Activated CD4-positive, alpha-beta T cell treated with anti-CD3 and anti-CD28 coated beads, Interleukin-10, Interleukin-2, amounts not matched to agents 100 ng/mL and 50 ng/mL, durations not matched to agents 16 hours and 8 hours (primary cell): ENCODE results near the gene TNFRSF17.
"Not testable (repeated sequence)": the region's sequence is repeated elsewhere in the genome, so short reads cannot be mapped to it uniquely, and the experiment has no call there.

ENCODE experiments used
- DNase-seq: peaks from one replicate; pipeline ENCODE4 v3.0.0-alpha.2; 2020

TNFRSF17 gene

GRCh38 chr16:11964761-11965551 lies at the start of gene TNFRSF17:
Gene TNFRSF17 (plus strand): TSS chr16:11965210. CDS start chr16:11965325, 115 bp downstream.
- DNase-seq, result no peak

- DNase-seq, result peak; percentile 99
Observed at GRCh38 chr16:11915644-11916523, 49.1 kb upstream of the TNFRSF17 start, which contains the start of gene GSPT1. Gene GSPT1 (minus strand): TSS chr16:11915956. CDS start chr16:11915720, 236 bp downstream.

- no peak for DNase-seq
Observed at GRCh38 chr16:11916524-11917285, 48.3 kb upstream of the TNFRSF17 start.

GRCh38 chr16:11924046-11924445 lies 41.0 kb upstream of the TNFRSF17 start:
- DNase-seq, result not testable (repeated sequence)

- DNase-seq, result not testable (repeated sequence)
Observed at GRCh38 chr16:11927350-11927749, 37.7 kb upstream of the TNFRSF17 start.

- DNase-seq, result not testable (repeated sequence)
Observed at GRCh38 chr16:11941945-11942344, 23.1 kb upstream of the TNFRSF17 start, which contains the start of gene NPIPB2. Gene NPIPB2 (minus strand): TSS chr16:11942045. CDS start chr16:11942045, 0 bp downstream.

- DNase-seq, result no peak
Observed at GRCh38 chr16:11946433-11946832, 18.6 kb upstream of the TNFRSF17 start.

GRCh38 chr16:11948819-11949218 lies 16.2 kb upstream of the TNFRSF17 start:
- DNase-seq, result no peak

GRCh38 chr16:11949527-11949926 lies 15.5 kb upstream of the TNFRSF17 start:
- peak; percentile 34 for DNase-seq

- DNase-seq, result no peak
Observed at GRCh38 chr16:11950388-11950787, 14.6 kb upstream of the TNFRSF17 start.

GRCh38 chr16:11953576-11953975 lies 11.4 kb upstream of the TNFRSF17 start:
- DNase-seq, result not testable (repeated sequence)

- DNase-seq, result no peak
Observed at GRCh38 chr16:11955713-11956123, 9.3 kb upstream of the TNFRSF17 start.

GRCh38 chr16:11956558-11956957 lies 8.5 kb upstream of the TNFRSF17 start:
- no peak for DNase-seq

GRCh38 chr16:11957591-11958395 lies 7.2 kb upstream of the TNFRSF17 start:
- DNase-seq, result no peak

GRCh38 chr16:11962457-11962856 lies 2.6 kb upstream of the TNFRSF17 start:
- not testable (repeated sequence) for DNase-seq

- DNase-seq, result not testable (repeated sequence)
Observed at GRCh38 chr16:11962978-11963377, 2.0 kb upstream of the TNFRSF17 start.

- no peak for DNase-seq
Observed at GRCh38 chr16:11963706-11964105, 1.3 kb upstream of the TNFRSF17 start.

- DNase-seq, result no peak
Observed at GRCh38 chr16:11966173-11966572, 1.2 kb downstream of the TNFRSF17 start.

- DNase-seq, result no peak
Observed at GRCh38 chr16:11967195-11967911, 2.3 kb downstream of the TNFRSF17 start.

GRCh38 chr16:11968577-11968976 lies 3.6 kb downstream of the TNFRSF17 start:
- no peak for DNase-seq

GRCh38 chr16:11970292-11970691 lies 5.3 kb downstream of the TNFRSF17 start:
- DNase-seq, result not testable (repeated sequence)
